Gastroesophageal sphincter (tissue), 3 donors: ENCODE results near the gene NAA60.

ENCODE experiments used
- EP300 ChIP-seq: sonication (generic); formaldehyde crosslinking; IDR thresholded peaks from one replicate; pipeline ENCODE4 v1.6.1; 2017; ENCODE audit warnings: antibody characterized with exemption, mild to moderate bottlenecking
- POLR2A ChIP-seq, 2 donors: fragments of 450-650 bp; IDR thresholded peaks; one replicate each; pipeline ENCODE4 v1.6.1; 2017; ENCODE audit warnings: antibody characterized with exemption in 2 of 2, mild to moderate bottlenecking in 2 of 2, moderate library complexity in 1 of 2
- POLR2AphosphoS5 ChIP-seq: sonication (generic); formaldehyde crosslinking; IDR thresholded peaks from one replicate; pipeline ENCODE4 v1.6.1; 2017; ENCODE audit warnings: antibody characterized with exemption
- TF ChIP-seq, protein P1 (sequence below), 4 experiments: fragments of 200-600 bp in 2 of 4; fragments of 450-650 bp in 2 of 4; sonication (generic) in 1 of 4; IDR thresholded peaks; one replicate each; pipeline ENCODE4 v1.5.1; 2017 to 2019; ENCODE audit warnings: antibody characterized with exemption in 4 of 4, mild to moderate bottlenecking in 2 of 4, moderate library complexity in 2 of 4

GRCh38 chr16:3454093-3454492 lies 10.6 kb downstream of the NAA60 start:
- TF ChIP-seq, protein P1, sequence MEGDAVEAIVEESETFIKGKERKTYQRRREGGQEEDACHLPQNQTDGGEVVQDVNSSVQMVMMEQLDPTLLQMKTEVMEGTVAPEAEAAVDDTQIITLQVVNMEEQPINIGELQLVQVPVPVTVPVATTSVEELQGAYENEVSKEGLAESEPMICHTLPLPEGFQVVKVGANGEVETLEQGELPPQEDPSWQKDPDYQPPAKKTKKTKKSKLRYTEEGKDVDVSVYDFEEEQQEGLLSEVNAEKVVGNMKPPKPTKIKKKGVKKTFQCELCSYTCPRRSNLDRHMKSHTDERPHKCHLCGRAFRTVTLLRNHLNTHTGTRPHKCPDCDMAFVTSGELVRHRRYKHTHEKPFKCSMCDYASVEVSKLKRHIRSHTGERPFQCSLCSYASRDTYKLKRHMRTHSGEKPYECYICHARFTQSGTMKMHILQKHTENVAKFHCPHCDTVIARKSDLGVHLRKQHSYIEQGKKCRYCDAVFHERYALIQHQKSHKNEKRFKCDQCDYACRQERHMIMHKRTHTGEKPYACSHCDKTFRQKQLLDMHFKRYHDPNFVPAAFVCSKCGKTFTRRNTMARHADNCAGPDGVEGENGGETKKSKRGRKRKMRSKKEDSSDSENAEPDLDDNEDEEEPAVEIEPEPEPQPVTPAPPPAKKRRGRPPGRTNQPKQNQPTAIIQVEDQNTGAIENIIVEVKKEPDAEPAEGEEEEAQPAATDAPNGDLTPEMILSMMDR (IDR thresholded peaks at IDR 0.05), result no peak
- TF ChIP-seq POLR2AphosphoS5 (no peak), POLR2A (IDR thresholded peaks at IDR 0.05) (no peak), EP300 (no peak)
